Dermis microvascular lymphatic vessel endothelial cell (primary cell): ENCODE measurements around the gene IRF1. TPM values are rescaled to one million over a fixed set of nuclear protein-coding genes. Genes with fewer than 3 reads are reported as not detected.

ENCODE experiments used
- DNase-seq, 2 donors: peaks; one replicate each; pipeline versions ENCODE4 v3.0.0 to v3.0.0-alpha.2; 2010; ENCODE audit warnings: low read depth in 2 of 2
- total RNA-seq: library from RNA; depleted of rRNA; stranded (reverse); fragments of >200 nt; gene quantifications from 2 replicates; pipeline ENCODE4 v1.2.1, GENCODE V29; 2014

IRF1 gene
- total RNA-seq, 1 donor from 2014 or later: 11.2 TPM

DNA sequence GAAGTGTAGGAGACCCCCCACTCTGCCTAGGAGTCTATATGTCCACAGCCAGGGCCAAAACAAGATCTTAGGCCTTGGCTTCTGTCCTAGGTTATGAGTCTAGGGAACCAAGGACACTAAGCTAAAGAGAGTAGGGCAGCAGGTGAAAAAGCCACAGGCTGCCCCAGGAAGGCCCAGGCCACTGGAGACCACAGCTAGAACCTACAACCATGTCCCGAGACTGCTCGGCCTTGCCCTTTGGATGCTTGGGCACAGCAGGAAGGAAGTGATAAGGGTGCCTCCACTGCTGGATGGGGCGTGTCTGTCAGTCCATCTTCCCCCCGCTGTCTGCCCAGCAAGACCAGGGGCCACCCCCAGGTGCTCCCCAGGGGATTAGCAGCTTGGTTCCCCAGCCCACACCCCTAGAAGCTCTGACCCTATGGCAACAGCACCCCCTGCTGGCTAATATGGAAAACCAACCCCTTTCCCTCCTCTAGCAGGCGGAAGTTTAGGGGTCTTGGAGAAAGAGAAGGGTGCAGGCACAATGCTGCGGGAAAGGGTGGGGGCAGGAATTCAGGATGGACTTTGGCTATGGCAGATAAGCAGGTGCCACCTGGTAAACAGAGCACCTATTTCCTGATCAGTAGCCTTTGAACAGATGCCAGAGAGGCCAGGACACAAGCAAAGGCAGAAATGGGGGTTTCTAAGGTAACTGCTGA lies 10.5 kb upstream of the IRF1 start:
- peak; percentile 36 to 73 for DNase-seq

DNA sequence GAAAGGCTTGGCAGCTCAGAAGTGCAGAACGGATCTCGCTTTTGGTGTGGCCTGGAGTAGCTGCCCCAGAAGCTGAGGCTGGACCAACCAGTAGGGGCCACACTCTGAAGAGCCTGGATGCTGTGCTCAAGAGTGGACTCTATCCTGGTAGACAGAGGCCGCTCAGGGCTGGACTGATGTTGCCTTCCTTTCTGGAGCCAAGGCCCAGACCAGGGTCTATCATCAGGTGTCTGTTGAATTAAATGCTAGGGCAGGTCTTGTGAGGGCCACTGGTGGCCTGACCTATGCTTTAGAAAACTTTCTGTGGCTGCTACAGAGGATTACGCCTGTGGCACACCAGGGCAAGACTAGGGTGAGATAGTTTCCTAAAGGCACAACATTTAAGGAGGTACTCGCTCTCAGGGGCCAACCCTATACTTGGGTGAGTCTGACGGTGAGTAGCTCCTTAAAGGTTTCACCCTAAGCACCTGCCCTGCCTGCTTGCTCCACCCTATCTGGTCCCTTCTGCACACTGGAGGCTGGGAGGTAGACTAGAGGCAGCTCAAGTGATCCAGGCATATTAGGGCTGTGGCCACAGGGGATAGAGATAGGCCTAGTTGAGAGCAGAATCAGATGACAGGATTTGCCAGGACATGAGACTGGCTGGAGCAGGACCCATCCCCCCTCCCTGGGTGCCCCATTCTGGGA lies 9.8 kb upstream of the IRF1 start:
- DNase-seq: no peak

DNA sequence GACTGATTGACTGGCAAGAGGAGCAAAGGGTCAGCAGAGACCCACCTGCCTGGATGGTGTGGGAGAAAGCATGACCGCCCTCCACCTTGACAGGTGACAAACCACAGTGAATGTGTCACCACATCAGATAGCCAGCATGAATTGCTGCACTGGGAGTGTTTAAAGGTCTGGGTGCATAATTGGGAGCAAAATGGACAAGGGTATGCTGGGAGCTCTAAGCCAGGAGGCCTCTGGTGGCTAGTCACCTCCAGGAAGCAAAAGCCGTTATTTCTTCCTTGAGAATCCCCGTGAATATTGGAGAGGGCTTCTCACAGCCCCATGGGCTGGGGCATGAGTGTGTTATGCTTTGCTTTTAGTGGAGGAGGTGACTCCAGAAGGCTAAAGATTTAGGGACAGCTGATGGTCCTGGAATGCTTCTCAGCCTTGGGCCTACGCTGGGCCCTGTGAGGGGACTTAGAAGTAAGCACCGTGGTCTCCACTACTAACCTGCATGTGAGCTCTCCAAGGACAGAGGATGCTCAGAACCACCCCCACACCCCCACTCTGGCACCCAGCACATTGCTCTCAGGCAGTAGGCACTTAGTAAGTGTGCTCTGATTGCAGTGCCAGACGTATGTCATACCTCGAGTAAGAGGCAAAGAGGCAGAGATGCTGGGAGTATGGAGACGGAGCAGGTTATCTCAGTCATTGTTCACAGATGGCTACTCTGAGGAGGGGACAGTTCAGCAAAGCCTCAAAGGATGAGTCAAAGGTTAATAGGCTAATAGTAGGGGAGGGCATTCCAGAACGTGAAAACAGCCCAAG lies 9.1 kb upstream of the IRF1 start:
- no peak for DNase-seq

DNA sequence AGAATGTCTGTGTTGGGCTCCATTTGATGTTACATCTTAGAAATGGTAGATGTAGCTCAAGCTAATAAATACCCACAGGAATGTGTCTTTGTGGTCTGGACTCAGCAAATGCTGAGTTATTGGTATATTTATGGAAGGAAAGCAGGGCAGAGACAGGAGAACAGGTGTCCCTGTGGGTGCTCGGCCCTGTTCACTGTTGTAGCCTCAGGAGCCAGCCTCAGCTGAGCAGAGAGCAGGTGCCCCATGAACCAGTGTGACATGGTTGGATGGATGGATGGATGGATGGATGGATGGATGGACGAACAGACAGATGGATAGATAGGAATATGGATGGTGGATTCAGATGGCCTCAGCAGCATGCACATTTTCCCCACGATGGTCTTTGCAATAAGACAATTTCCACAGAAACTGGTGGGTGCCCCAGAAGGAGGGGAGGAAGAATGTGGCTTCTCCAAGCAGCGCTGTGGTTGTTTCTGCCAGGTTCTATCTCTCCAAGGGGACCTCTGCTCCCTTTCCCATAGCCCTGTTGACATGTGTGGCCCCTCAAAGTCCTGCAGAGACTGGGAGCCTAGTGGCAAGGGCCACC lies 8.2 kb upstream of the IRF1 start:
- DNase-seq: no peak

DNA sequence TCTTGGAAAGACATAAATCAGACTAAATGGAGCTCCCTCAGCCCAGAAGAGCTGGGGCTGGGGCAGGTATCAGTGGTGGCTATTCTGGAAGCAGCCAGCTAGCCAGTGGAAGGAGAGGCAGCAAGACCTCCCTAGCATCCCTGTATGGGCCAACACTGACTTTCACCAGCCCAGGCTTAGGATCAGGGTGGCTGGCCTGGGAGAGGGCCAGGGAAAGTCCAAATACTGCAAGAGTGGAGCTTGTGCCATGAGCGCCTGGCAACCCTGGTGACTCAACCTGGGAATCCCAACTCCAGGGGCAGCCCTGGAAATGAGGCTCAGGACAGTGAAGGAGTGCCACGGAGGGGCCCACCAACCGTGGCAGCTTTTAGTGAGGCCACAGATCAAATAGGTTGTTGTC lies 7.6 kb upstream of the IRF1 start:
- DNase-seq: peak; percentile 41 to 56

GRCh38 chr5:132497488-132497997 lies 7.0 kb upstream of the IRF1 start:
- peak in 1 of 2 donors; percentile 84 for DNase-seq

- DNase-seq: peak; percentile 42 to 78
These were observed 6.3 kb upstream of the IRF1 start for GRCh38 chr5:132496631-132497487.

GRCh38 chr5:132496191-132496630 lies 5.6 kb upstream of the IRF1 start:
- DNase-seq: peak; percentile 47 to 58

DNA sequence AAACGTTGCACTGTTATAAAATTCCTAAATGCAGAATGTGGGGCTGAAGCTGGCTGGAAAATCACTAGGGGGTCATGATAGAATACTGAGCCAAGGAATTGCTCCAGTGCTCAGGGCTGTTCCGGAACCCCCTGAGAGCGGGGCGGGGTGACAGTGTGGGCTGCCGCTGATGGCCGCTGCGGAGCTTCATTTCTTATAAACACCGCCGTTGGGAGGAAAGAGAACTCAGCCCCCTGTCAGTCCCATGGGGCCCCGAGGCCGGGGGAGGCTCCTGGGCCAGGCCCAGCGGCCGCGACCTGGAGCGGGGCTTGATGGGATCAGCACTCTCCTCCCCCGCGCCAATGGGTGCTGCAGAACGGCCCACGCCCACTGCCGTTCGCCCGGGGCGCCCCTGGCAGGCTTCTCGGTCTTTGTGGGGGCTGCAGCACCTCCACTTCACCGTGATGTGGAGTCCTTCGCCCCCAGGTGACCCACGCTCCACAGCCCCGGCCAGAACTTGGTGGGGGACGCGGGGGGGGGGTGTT lies 5.2 kb upstream of the IRF1 start:
- DNase-seq: peak in 1 of 2 donors; percentile 51

GRCh38 chr5:132493821-132494220 lies 3.2 kb upstream of the IRF1 start:
- DNase-seq: no peak

GRCh38 chr5:132493241-132493640 lies 2.7 kb upstream of the IRF1 start:
- no peak for DNase-seq

GRCh38 chr5:132492386-132493125 lies 2.0 kb upstream of the IRF1 start:
- DNase-seq: no peak

DNA sequence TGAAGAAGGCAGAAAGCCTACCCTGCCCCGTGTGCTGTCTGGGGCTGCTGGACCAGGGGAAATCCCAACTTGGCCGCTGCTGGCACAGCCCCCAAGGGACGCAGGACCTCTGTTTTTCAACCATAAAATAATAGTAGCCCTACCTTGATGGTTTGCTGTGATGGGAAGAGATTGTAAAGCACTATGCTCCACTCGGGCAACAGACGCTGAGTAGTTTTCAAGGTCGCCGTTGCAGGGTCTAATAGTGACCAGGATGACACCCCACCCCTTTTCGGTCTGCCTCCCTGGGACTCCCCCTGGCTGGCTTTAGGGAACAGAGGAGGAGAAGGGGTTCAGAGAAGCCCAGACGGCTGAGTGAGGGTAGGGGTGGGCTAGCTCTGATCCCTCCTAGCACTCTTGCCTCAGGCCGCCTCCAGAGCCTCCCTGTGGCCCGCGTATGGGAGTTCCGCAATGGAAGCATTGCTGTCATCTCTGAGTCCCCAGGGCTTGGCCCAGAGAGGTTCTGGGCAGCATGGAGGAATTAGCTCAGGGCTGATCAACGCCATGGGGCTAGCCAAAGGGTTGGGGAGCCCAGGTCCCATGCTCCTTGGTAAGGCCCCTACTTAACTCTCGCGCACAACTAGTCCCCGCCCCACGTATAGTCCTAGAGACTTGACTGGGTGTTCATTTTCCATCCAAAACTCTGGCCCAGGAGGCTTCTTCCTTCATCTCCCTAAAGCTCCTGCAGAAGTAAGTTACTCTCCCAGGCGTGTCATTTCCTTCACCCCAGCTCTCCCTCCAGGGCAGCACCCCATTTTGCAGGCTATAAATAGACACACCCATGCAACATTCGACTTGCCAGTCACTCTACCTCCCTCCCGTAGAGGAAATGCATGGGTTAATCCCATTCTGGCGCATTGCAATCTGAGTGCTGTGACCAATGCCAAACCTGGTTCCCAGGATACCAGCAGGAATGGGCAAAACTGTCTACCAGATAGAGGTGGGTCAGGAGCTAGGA lies 1.1 kb upstream of the IRF1 start:
- peak in 1 of 2 donors; percentile 25 for DNase-seq

DNA sequence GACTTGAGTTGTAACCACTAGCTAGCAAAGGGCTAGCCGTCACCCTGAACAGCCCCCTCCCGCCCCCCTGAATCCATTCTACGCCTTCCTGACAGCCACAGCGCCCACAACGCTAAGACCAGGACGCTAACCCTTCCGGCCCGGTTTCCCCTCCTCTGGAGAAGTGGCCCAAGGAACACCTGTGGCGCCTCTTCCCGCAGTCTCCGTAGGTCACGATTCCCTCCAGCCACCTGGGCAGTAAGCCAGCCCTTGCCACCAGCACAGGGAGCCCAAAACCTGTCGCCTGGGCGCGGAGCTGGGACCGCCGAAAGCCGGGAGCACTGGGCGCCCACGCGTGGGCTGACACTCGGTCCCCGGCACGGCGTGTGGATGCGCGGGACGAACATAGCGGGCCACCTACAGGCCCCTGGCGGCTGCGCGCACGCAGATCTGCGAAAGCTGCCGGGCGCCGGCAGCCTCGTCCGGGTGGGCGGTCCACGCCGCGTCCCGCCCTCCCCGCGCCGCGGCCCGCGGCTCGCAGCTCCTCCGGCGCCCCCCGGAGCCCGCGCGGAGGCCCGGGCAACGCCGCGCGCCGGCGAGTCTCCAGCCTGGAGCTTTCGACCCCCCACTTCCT lies 596 bp downstream of the IRF1 start:
- peak in 1 of 2 donors; percentile 69 for DNase-seq

DNA sequence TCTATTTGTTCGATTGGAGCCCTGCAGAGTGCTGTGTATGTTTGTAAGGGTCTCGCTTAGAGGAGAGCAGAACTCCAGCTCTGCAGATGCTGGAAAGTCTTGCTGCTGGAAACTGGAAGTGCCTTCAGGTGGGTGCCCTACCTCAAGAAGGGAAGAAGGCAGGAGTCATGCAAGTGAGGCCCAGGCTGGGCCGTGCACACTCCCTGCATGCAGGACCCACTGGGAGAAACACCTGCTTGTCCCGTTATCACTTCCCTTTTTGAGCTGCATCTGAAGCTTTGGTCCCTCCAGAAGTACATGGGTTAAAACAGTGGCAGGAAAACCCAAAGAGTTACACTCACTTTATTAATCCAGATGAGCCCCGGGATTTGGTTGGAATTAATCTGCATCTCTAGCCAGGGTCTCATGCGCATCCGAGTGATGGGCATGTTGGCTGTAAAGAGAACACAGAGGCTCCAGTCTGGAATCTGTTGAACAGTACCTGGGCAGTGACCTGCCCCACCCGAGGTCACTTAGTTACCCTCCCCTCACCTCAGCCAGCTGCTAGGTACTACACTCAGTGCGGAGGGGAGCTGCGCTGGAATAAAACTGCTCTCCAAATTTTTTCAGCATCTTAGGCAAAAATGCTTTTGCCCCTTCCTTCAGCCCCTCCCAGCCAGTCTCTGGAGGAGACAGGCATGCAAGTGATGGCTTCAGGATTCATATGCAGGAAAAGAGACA lies 1.4 kb downstream of the IRF1 start:
- DNase-seq: no peak

GRCh38 chr5:132488590-132488989 lies 2.0 kb downstream of the IRF1 start:
- DNase-seq: no peak

DNA sequence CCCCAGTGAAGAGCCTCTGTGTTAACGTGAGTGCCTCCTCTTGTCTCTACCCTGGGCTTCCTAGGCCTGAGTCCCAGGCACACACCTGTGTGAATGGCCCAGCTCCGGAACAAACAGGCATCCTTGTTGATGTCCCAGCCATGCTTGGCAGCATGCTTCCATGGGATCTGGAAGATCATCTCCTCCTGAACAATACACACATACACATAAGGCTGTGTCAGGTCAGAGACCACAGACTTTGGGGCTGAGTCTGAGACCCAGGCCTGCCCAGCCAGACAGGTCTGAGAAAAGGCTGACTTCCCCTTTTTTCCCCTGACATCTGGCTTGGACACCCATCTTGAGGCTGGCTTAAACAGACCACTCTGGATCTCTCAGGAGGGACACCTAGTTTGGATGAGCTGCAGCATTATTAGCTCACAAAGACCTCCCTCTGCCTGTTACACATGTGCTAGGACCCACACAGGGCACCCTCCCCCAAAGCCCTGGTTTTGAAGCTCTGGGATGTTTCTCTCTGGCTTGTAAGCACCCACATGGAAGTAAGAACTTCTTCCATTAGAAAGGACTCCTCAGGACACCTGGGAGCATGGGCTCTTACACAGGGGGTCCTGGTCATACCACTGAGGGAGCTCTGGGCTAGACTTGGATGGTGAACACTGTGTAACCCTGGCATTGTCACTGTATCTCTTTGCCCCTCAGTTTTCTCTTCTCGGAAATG lies 2.6 kb downstream of the IRF1 start:
- no peak for DNase-seq
